H1 (cell line): ENCODE measurements around the gene MAP7D1. TPM values are rescaled to one million over a fixed set of nuclear protein-coding genes. Genes with fewer than 3 reads are reported as not detected.

ENCODE experiments used
- CTCF ChIA-PET: fragments of 300-600 bp; sonication (Branson Sonifier 250); formaldehyde crosslinking; loops from one replicate; lab custom pipeline; 2021; ENCODE audit not compliant: partially characterized antibody; lab: Charles Lee
- POLR2A ChIA-PET: fragments of 300-600 bp; sonication (Branson Sonifier 250); formaldehyde crosslinking; loops from one replicate; lab custom pipeline; 2021; ENCODE audit warnings: inconsistent platforms; ENCODE audit not compliant: partially characterized antibody; lab: Charles Lee
- DNase-seq, 2 experiments: peaks; one replicate each; pipeline versions ENCODE4 v3.0.0 to v3.0.0-alpha.2; 2010 to 2022; ENCODE audit warnings: low spot score in 2 of 2, low read depth in 1 of 2, mixed read lengths in 1 of 2
- FAIRE-seq: peaks from 2 replicates; lab custom pipeline; 2011; peaks lifted over from hg19 to GRCh38; lab: Jason Lieb, UNC
- H2AFZ ChIP-seq: 2 replicates; pipeline ENCODE4 v1.8.1; 2012; ENCODE audit warnings: low read length, inconsistent platforms
- H2AK5ac ChIP-seq: 2 replicates; pipeline ENCODE4 v1.6.1; 2013; ENCODE audit warnings: low read depth, low read length
- H2BK120ac ChIP-seq: replicated peaks from 2 replicates; pipeline ENCODE3; 2013; ENCODE audit warnings: low read depth, low read length, inconsistent platforms
- H2BK12ac ChIP-seq: 2 replicates; pipeline ENCODE4 v1.6.1; 2013; ENCODE audit warnings: low read depth, low read length
- H2BK15ac ChIP-seq: 2 replicates; pipeline ENCODE4 v1.6.1; 2013; ENCODE audit warnings: low read length
- H2BK20ac ChIP-seq: 2 replicates; pipeline ENCODE4 v1.6.1; 2013; ENCODE audit warnings: low read length
- H2BK5ac ChIP-seq: 2 replicates; pipeline ENCODE4 v1.6.1; 2013; ENCODE audit warnings: low read depth, low read length
- H3K14ac ChIP-seq: 2 replicates; pipeline ENCODE4 v1.6.1; 2013; ENCODE audit warnings: inconsistent platforms; ENCODE audit not compliant: insufficient read length
- H3K18ac ChIP-seq: 2 replicates; pipeline ENCODE4 v1.6.1; 2013; ENCODE audit warnings: low read length; ENCODE audit errors: extremely low read depth
- H3K23ac ChIP-seq: 2 replicates; pipeline ENCODE4 v1.6.1; 2013; ENCODE audit warnings: inconsistent platforms; ENCODE audit not compliant: insufficient read length
- H3K23me2 ChIP-seq: 2 replicates; pipeline ENCODE4 v1.6.1; 2013; ENCODE audit warnings: low read depth, low read length
- H3K27ac ChIP-seq: 2 replicates; pipeline ENCODE4 v1.6.1; 2011; ENCODE audit warnings: low read depth, low read length, inconsistent platforms
- H3K27me3 ChIP-seq, 4 experiments: replicated peaks in 1 of 4; 1 replicate in 1 of 4; 2 replicates in 3 of 4; pipeline versions ENCODE4 v1.6.1 to v1.8.1; 2011 to 2013; ENCODE audit warnings: low read length in 3 of 4, mild to moderate bottlenecking in 3 of 4, inconsistent platforms in 2 of 4, mixed read lengths in 2 of 4, moderate library complexity in 1 of 4; ENCODE audit not compliant: control insufficient read depth in 3 of 4, insufficient read depth in 3 of 4; ENCODE audit errors: extremely low read depth in 1 of 4
- H3K36me3 ChIP-seq, 4 experiments: 2 replicates each; pipeline versions ENCODE4 v1.6.1 to v1.8.1; 2011 to 2013; ENCODE audit warnings: mild to moderate bottlenecking in 4 of 4, low read length in 3 of 4, moderate library complexity in 2 of 4, control low read depth in 1 of 4, inconsistent platforms in 1 of 4; ENCODE audit not compliant: insufficient read depth in 4 of 4, control insufficient read depth in 2 of 4
- H3K4ac ChIP-seq: replicated peaks from 2 replicates; pipeline ENCODE3; 2013; ENCODE audit warnings: low read length, low read depth, mixed read lengths, inconsistent platforms; ENCODE audit not compliant: insufficient read length
- H3K4me1 ChIP-seq, 4 experiments: replicated peaks in 1 of 4; 1 replicate in 1 of 4; 2 replicates in 3 of 4; pipeline versions ENCODE4 v1.6.1 to v1.8.1; 2011 to 2013; ENCODE audit warnings: low read length in 3 of 4, inconsistent platforms in 2 of 4, mixed read lengths in 1 of 4; ENCODE audit not compliant: insufficient read depth in 4 of 4, control insufficient read depth in 3 of 4
- H3K4me2 ChIP-seq, 2 experiments: 2 replicates each; pipeline versions ENCODE4 v1.6.1 to v1.8.1; 2011 to 2013; ENCODE audit warnings: low read depth in 2 of 2, low read length in 2 of 2, control low read depth in 1 of 2, inconsistent platforms in 1 of 2, mild to moderate bottlenecking in 1 of 2; ENCODE audit not compliant: insufficient read depth in 1 of 2
- H3K4me3 ChIP-seq, 4 experiments: fragments of 200-600, 300-600 bp in 1 of 4; sonication (generic), shearing (Covaris generic), sonication (Bioruptor Twin) in 1 of 4; 2 replicates each; pipeline versions ENCODE4 v1.5.1 to v1.8.1; 2011 to 2016; ENCODE audit warnings: low read length in 4 of 4, low read depth in 3 of 4, control low read depth in 2 of 4, inconsistent platforms in 2 of 4, mild to moderate bottlenecking in 2 of 4, mixed read lengths in 1 of 4, moderate library complexity in 1 of 4; ENCODE audit not compliant: insufficient read depth in 2 of 4; ENCODE audit errors: extremely low read depth in 1 of 4
- H3K56ac ChIP-seq: replicated peaks from 2 replicates; pipeline ENCODE3; 2013; ENCODE audit warnings: low read depth, mild to moderate bottlenecking, mixed read lengths, low read length, inconsistent platforms; ENCODE audit not compliant: insufficient read length
- H3K79me1 ChIP-seq: 2 replicates; pipeline ENCODE4 v1.6.1; 2013; ENCODE audit warnings: low read depth, low read length, control low read depth
- H3K79me2 ChIP-seq, 2 experiments: 2 replicates each; pipeline versions ENCODE4 v1.6.1 to v1.8.1; 2012 to 2013; ENCODE audit warnings: low read length in 2 of 2, mild to moderate bottlenecking in 2 of 2, inconsistent platforms in 1 of 2; ENCODE audit not compliant: insufficient read depth in 2 of 2, control insufficient read depth in 1 of 2
- H3K9ac ChIP-seq, 4 experiments: replicated peaks in 1 of 4; 1 replicate in 1 of 4; 2 replicates in 3 of 4; pipeline versions ENCODE4 v1.6.1 to v1.8.1; 2011 to 2013; ENCODE audit warnings: low read depth in 3 of 4, low read length in 3 of 4, control low read depth in 2 of 4, mild to moderate bottlenecking in 2 of 4, moderate library complexity in 2 of 4, inconsistent platforms in 1 of 4; ENCODE audit errors: extremely low read depth in 1 of 4
- H3K9me3 ChIP-seq, 2 experiments: 2 replicates each; pipeline versions ENCODE4 v1.6.1 to v1.8.1; 2012 to 2013; ENCODE audit warnings: mild to moderate bottlenecking in 2 of 2, moderate library complexity in 2 of 2, control low read depth in 1 of 2, inconsistent platforms in 1 of 2, low read depth in 1 of 2, low read length in 1 of 2, mixed read lengths in 1 of 2; ENCODE audit not compliant: insufficient read depth in 2 of 2
- H4K20me1 ChIP-seq, 2 experiments: replicated peaks in 1 of 2; 2 replicates each; pipeline versions ENCODE3 to v1.8.1; 2011 to 2013; ENCODE audit warnings: inconsistent platforms in 2 of 2, low read length in 2 of 2, mild to moderate bottlenecking in 1 of 2; ENCODE audit not compliant: insufficient read depth in 2 of 2, control insufficient read depth in 1 of 2
- H4K5ac ChIP-seq: 2 replicates; pipeline ENCODE4 v1.6.1; 2013; ENCODE audit warnings: low read length, low read depth, mixed read lengths, inconsistent platforms; ENCODE audit not compliant: insufficient read length
- H4K8ac ChIP-seq: 2 replicates; pipeline ENCODE4 v1.8.0; 2013; ENCODE audit warnings: mild to moderate bottlenecking, moderate library complexity, low read length, inconsistent platforms; ENCODE audit not compliant: insufficient read depth; ENCODE audit errors: extremely low read depth
- H4K91ac ChIP-seq: replicated peaks from 2 replicates; pipeline ENCODE3; 2013; ENCODE audit warnings: low read length, mixed read lengths, inconsistent platforms; ENCODE audit not compliant: insufficient read length
- BACH1 ChIP-seq: IDR thresholded peaks from 2 replicates; pipeline ENCODE4 v1.6.1; 2012; ENCODE audit warnings: low read length, improper control_type of control experiment
- CBX5 ChIP-seq: fragments of 300-800, 300-1000 bp; sonication (generic); IDR thresholded peaks from 2 replicates; pipeline ENCODE4 v1.7.1; 2016; ENCODE audit warnings: antibody characterized with exemption, low read length, low read depth
- CEBPB ChIP-seq: IDR thresholded peaks from 2 replicates; pipeline ENCODE4 v1.6.1; 2012; ENCODE audit warnings: low read depth, low read length
- CHD1 ChIP-seq: IDR thresholded peaks from 2 replicates; pipeline ENCODE4 v1.6.1; 2012; ENCODE audit warnings: low read depth, low read length, improper control_type of control experiment
- CTBP2 ChIP-seq: IDR thresholded peaks from 2 replicates; pipeline ENCODE4 v1.7.0; 2011; ENCODE audit warnings: borderline replicate concordance, mild to moderate bottlenecking, moderate library complexity, mixed read lengths, low read length; ENCODE audit not compliant: insufficient read depth, insufficient read length
- GABPA ChIP-seq: IDR thresholded peaks from 2 replicates; pipeline ENCODE4 v1.6.1; 2011; ENCODE audit warnings: mild to moderate bottlenecking, low read length, moderate library complexity, borderline replicate concordance; ENCODE audit not compliant: insufficient read depth
- GTF2F1 ChIP-seq: IDR thresholded peaks from 2 replicates; pipeline ENCODE4 v1.6.1; 2012; ENCODE audit warnings: low read depth, low read length, improper control_type of control experiment, borderline replicate concordance
- SP2 ChIP-seq: IDR thresholded peaks from 2 replicates; pipeline ENCODE4 v1.6.1; 2012; ENCODE audit warnings: mild to moderate bottlenecking, low read length, inconsistent platforms
- TAF7 ChIP-seq: optimal IDR thresholded peaks from 2 replicates; pipeline ENCODE3; 2011; ENCODE audit warnings: low read depth, mild to moderate bottlenecking, inconsistent platforms, low read length, moderate library complexity, borderline replicate concordance
- TCF12 ChIP-seq: IDR thresholded peaks from 2 replicates; pipeline ENCODE4 v1.6.1; 2011; ENCODE audit warnings: low read depth, mild to moderate bottlenecking, low read length
- TEAD4 ChIP-seq: IDR thresholded peaks from 2 replicates; pipeline ENCODE4 v1.6.1; 2012; ENCODE audit warnings: low read depth, low read length, inconsistent platforms, mixed read lengths
- ZNF274 ChIP-seq: IDR thresholded peaks from 2 replicates; pipeline ENCODE4 v1.7.0; 2012; ENCODE audit warnings: low read length, borderline replicate concordance; ENCODE audit errors: extremely low read depth
- WGBS, 2 experiments: shearing (Covaris generic) in 1 of 2; methylation state at CpG; one replicate each; pipeline versions ENCODE4 v1.1.6 to v1.1.7; 2013 to 2015; ENCODE audit warnings: low lambda C conversion rate in 2 of 2, mixed read lengths in 2 of 2, inconsistent platforms in 1 of 2, low coverage in 1 of 2, missing lambda C conversion rate in 1 of 2; ENCODE audit not compliant: insufficient replicate concordance in 2 of 2, insufficient coverage in 1 of 2, insufficient read length in 1 of 2; ENCODE audit errors: extremely low coverage in 1 of 2, missing lambda C conversion rate in 1 of 2; 5-methylcytosine and 5-hydroxymethylcytosine counted together
- polyA plus RNA-seq, 7 experiments: library from polyadenylated mRNA; depleted of rRNA in 3 of 7; stranded (reverse) in 5 of 7; unstranded in 2 of 7; fragments of >200 nt in 5 of 7; fragments of 200-250 nt in 2 of 7; gene quantifications; 1 replicate in 5 of 7; 2 replicates in 1 of 7; 4 replicates in 1 of 7; pipeline versions ENCODE4 v1.2.1 to v1.2.3, GENCODE V29; 2011 to 2013; ENCODE audit warnings: missing spikeins in 2 of 7, mixed read lengths in 2 of 7
- total RNA-seq: library from RNA; stranded (reverse); fragmentation: NEBNext Ultra II Directional; extraction: Animal tissue kit (Norgen Biotek cat#: 25700); gene quantifications from 2 replicates; pipeline ENCODE4 v1.2.1, GENCODE V29; 2021

MAP7D1 gene
- total and polyA plus RNA-seq, 2 of the 8 experiments (the other 6 are each of a cell fraction or from before 2014, with no cell fraction given): 18.2 to 52.4 TPM

DNA sequence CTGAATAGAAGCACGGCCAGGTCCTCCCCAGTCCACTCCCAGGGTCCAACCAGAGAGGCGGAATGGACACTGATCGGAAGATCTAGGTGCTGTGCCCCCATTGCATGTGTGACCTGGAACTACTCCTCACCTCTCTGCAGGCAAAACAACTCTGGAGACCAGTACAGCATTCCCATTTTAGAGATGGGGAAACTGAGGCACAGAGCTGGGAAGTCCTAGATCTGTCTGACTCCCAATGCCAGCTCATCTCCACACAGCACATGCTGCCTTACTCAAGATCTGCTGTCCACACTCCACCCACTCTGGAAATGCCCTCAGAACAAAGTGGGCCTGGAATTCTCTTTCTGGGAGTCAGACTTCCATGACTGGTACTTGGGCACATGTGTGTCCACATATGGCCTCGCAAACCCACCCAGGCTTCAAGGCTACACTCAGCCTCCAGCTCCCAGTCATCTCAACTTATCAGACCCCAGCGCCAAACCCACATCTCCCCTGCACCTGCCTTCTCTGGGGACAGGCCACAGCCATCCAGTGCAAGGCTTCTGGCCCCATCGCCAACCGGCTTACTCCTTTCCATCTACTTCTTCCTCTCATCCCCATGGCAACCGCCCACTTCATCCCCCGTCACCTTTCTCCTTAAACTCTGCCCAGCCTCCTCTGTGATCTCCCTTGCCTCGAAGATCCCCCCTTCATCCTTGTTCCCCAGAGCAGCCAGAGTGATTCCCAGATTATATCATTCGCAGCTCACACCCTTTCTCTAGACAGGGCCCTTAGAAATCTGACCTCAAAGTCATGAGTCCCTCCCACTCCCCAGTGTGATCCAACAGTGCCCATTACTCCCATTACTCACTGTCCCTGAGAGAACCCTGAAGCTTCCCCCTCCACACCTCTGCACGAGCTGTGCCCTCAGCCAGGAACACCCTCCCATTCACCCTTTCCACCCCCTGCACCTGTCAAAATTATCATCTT, 33.6 kb upstream of the MAP7D1 start:
- Histone ChIP-seq H3K4me2 (no peak overlapping the region), H3K14ac (no peak overlapping the region), H2BK12ac (no peak overlapping the region), H3K4me1 (peaks cover 0 to 17% (median 10%) of the 10 kb centered on the region in 4 experiments; a peak in 6 of 7 replicates), H3K27me3 (peaks cover 16 to 38% (median 30%) of the 10 kb centered on the region in 4 experiments), H3K79me2 (no peaks in the 10 kb centered on the region), H2BK120ac (no peak overlapping the region), H3K27ac (no peak overlapping the region), H3K9ac (no peak overlapping the region), H2AK5ac (no peak overlapping the region), H4K8ac (no peak overlapping the region), H3K23ac (no peak overlapping the region), H2AFZ (no peak overlapping the region), H2BK5ac (no peak overlapping the region), H4K5ac (no peak overlapping the region), H3K36me3 (no peaks in the 10 kb centered on the region), H3K79me1 (no peaks in the 10 kb centered on the region), H3K18ac (no peak overlapping the region), H3K4ac (no peak overlapping the region), H2BK20ac (no peak overlapping the region), H3K56ac (no peak overlapping the region), H4K20me1 (peaks cover 0 to 5% of the 10 kb centered on the region in 2 experiments), H3K9me3 (no peaks in the 10 kb centered on the region), H2BK15ac (no peak overlapping the region), H3K4me3 (no peak overlapping the region), H3K23me2 (peaks cover 16% of the 10 kb centered on the region; the same call in 1 of the 2 replicates), H4K91ac (no peak overlapping the region)
- DNase-seq (no peak), FAIRE-seq (no peak)
- POLR2A ChIA-PET: interaction anchor here (0.7 kb wide), 1 partner anchor 27 kb away, joined by 3 read pairs; the partner anchor contains the start of gene TRAPPC3
- WGBS, 2 experiments: 90 to 100% methylated on average over 2 to 12 of the region's 12 CpGs
- CTCF ChIA-PET: interaction anchor here (1.0 to 3.2 kb wide), 5 partner anchors 10 to 39 kb away, joined by 3 to 15 read pairs (median 4); no protein-coding TSS in a partner anchor
- no peak for TF ChIP-seq GTF2F1
- no peak for TF ChIP-seq TEAD4
- no peak for TF ChIP-seq CHD1
- no peak for TF ChIP-seq CBX5
- TF ChIP-seq BACH1: no peak
- TF ChIP-seq ZNF274: no peak
- no peak for TF ChIP-seq CTBP2
- TF ChIP-seq GABPA: no peak
- no peak for TF ChIP-seq SP2
- TF ChIP-seq TCF12: no peak
- TF ChIP-seq CEBPB: no peak
- no peak for TF ChIP-seq TAF7
